ENCODE results near the gene DST.

- TF ChIP-seq CTCF (IDR thresholded peaks at IDR 0.05; ENCODE audit: low read depth, low read length, poor library complexity, severe bottlenecking) (no peak), EZH2phosphoT487 (IDR thresholded peaks at IDR 0.05; ENCODE audit: borderline replicate concordance, low read length) (no peak)
Observed at GRCh38 chr6:56490993-56491392, 151.7 kb downstream of the DST start.

All from DOHH2 (cell line).